ENCODE data around the gene CCDC197.

CCDC197 gene

DNA sequence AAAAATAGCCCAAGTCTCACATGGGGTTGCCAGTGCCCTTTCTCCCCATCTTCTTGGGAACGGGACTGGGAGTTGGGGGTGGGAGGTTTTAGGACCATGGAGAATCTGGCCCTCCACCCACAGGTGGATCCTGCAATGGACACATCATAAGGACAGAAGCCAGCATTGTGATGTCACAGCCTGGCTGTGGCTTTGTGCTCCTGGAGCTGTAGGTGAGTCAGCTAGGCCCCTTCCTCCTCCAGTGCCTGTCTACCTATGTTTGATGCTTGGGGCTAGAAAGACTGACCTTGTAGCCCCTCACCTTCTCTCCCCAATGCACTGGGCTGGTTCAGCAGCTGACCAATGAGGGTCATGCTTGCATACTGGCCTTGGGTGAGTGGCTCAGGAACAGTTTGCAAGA is at the start of gene CCDC197:
TSS of gene CCDC197 (plus strand) at position 220 of the 400 bp plus-strand sequence. CDS start 831 bp downstream, outside the sequence.
- no peak for DNase-seq

DNA sequence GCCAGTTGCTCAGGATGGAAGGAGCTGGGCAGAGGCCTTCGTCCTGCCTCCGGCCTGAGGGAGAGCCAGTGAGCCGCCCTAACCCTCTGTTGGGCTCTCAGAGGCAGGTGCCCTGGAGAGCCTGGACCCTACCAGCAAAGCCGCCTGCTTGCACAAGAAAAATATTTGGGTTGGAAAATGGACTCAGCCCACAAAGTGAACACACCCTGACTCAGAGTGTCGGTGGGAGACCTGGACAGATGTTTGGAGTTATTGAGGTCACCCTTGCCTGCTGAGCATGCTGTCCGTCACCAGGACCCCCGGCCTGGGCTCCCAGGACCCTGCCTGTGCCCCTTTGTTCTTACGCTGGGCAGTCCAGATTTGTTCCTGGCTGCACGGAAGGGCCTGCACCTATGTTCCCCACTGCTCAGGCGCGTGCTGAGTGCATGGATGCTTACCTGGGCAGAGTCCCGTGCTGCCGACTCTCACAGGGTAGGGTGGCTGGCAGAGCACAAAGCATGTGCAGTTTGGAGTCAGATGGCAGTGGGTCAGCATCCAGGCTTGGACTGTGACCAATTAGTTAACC is 47.5 kb upstream of the CCDC197 start:
- DNase-seq: no peak

DNA sequence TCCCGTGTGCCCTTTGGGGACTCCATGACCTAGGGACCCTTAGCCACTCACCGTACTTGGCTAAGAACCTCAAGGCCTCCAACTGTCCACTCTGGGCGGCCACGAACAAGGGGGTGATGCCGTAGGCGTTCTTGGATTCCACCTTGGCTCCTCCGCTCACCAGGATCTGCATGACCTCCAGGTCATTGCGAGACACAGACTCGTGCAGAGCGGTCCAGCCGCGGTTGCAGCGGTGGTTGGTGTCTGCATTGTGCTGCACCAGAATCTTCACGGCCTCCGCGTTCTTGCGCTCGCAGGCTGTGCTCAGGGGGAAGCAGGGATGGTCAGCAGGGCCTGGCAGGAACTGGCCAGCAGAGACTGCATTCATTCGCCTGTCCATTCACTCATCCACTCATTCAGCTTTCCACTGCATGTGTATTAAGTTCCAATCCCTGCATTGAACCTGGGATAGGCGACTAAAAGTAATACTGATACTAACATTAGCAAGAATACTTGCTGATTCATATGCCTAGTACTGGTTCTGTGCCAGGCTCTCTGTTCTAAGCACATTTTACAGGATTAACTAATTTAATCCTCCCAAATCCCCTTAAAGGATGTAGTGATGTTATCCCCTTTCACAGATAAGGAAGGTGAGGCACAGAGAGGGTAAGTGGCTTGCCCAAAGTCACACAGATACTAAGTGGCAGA is 46.0 kb upstream of the CCDC197 start:
- DNase-seq: no peak

DNA sequence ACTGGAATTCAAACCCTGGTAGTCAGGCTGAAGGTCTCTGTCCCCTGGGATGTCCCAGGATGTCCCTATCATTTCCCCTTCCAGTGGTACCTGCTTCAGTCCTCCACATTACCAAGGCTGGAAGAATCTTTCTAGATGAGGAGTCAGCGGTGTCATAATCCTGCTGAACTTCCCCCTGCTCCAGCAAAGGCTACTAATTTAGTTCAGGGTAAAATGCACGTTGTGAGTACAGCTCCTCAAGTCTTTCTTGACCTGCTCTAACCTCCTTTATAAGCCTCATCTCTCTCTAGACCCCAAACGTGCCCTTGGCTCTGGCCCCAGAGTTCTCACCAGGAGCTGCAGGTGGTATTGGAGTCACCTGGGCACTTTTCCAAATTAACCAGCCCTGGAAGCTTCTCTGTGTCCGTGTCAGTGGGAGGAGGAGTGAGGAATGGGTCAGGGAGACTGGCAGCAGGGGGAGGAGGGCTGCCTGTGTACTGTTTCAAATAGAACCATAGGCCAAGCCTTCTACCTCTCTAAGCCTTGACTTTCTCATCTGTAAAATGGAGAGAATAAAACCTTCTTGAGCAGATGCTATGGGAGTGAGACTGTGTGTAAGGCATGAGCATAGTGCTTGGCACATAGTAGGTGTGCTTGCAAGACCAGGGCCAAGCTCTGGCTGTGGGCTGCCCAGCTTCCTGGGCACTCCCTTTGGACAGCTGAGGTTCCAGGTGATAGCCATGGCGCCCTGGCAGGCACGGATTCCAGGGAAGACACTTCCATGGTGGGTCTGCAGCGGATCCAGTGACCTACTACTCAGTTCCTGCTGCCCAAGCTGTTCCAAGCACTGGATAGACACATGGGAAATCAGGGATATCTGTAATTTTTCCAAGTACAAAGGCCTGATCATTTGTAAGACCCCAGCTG is 45.2 kb upstream of the CCDC197 start:
- peak; percentile 17 for DNase-seq

DNA sequence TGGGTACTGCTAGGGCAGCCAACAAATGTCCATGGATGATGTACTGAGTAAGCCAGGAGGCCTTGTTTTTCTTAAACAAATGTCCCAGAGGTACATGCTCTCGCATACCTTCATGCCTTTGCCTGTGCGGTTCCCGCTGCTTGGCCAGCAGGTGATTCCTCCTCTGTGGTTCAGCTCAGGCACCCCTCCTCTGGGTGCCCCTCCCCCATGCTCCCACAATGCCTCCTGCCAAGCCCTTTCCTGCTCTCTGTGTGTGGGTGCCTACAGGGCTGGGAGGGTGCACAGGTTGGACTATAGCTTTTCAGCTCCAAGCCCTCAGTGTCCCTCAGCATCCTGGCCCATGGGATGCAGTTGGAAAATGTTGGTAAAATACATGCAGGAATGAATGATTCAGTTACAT is 44.3 kb upstream of the CCDC197 start:
- DNase-seq: no peak

DNA sequence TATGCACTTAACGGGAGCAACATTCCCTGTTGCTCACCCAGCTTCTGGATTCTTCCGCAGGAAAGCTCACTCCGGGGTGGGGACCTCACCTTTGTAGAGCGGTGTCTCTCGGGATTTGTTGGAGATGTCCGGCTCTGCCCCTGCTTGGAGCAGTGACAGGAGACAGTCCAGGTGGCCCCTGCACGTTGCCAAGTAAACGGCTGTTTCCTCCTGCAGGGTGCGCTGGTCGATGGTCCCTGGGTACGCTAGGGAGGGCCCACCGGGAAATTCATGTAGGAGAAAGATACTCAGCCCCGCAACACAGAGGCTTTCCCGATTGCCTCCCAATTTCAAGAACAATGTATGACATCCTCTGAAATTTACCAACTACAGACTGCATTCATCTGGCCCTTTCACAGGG is 43.8 kb upstream of the CCDC197 start:
- DNase-seq: no peak

DNA sequence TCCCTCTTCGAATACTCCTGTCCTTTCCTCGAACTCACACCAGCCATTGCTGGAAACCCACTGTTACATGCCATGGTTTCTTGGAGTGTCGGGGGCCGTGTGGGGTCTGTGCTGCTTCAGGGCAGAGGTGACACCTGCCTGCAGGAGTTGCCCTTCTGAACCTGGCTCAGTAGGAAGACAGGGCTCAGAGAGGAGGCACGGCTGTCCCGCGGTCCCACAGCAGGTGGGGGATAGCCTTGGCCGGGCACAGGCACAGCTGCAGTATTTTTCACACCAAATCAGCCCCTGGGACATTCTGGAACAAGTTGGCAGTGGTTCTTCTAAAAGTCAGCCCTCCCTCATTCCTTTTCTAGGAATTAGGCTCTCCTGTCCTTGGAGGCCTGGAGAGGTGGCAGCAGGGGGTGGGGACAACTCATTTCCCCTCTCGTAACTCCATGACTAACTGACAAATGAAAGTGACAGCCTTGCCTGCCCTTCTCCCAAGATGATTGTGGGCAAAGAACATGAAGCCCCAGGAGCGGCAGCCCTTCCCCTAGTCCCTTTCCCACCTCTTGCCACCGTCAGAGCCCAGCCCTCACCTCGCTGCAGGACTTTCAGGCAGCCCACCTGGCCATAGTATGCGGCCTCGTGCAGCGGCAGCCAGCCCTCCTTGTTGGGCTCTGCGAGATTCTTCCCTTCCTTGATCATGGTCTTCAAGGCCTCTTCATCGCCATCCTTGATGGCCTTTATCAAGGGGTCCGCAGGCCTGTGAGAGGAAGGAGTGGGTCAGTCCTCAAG is 43.2 kb upstream of the CCDC197 start:
- DNase-seq: no peak

DNA sequence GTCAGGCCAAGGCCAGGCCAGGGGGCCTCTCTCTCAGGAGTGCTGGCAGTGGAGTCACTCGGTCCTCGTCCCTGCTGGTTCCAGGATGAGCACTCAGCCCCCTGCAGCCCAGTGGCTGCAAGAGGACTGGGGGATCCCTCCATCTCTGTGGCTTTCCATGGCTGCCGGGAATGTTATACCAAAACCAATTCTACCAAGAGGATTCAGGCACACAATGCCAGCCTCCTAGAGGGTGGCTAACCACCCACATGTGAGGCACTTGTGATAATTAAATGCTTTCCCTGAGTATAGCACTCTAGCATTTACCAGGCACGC is 42.6 kb upstream of the CCDC197 start:
- DNase-seq: no peak

DNA sequence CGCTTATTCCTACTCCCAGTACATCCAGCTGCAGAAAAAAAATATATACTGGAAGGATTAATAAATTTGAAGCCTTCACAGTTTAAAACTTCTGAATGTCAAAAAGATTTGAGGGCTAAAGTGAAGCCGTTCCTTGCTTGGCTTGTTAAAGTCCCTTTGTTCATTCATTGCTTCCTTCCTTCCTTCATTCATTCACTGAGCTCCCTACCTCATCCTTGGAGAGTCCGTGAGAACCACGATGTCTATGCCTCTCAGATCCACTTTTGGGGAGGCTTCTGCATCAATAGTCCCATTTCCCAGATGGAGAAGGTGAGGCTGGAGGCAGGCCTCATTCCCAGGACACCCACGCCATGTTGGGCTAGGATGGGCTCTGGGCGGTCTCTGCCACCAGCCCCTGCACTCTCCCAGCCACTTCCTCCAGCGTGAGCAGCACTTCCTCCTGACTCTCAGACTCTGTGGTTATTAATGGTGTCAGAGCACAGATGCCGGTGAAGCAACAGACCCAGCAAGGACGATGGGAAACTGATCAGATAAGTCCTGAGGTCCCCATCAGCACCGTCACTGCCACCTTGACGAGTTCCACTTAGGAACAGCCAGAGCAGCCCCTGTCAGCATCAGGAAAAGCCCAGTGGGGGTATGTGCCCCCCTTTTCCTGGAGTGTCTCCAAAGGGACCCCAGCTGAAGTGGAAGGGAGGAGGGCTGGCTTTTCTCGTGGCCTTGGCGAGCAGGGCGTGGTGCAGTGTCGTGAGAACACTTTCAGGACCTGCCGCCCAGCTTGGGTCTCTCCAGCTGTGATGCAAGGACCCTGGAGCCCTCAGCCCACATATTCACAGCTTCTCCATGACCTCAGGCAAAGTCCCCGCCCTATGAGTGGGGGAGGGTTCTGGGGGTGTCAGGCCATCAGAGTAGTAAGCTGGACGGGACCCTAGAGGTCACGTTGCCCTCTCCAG is 41.9 kb upstream of the CCDC197 start:
- no peak for DNase-seq

DNA sequence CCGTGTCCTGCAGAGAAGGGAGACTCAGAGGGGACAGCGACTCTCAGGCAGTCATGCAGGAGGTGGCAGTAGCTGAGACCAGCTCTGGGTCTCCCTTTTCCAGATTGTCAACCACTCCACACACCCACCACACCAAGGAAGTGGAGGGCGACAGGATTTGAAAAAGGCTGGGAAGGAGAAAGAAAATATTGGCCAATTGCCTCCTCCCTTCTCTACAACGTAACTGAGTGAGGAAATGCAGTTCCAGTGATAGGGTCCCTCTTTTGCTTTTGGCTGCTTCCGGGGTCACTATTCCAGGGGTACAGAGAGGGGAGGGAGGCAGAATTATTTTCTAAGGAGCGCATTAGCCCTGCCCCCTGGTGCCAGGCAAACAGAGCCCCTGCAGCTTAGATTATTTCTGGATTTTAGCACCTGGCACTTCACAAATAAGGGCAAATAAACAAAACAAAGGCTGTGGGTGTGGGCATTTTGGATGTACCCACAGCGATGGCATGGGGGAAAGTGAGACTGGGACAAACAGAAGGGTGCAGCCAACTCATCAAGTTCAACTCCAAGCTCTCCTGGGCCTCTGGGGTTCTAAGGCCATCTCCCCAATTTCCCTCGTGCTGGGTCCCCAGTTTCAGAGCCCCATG is 41.1 kb upstream of the CCDC197 start:
- no peak for DNase-seq

DNA sequence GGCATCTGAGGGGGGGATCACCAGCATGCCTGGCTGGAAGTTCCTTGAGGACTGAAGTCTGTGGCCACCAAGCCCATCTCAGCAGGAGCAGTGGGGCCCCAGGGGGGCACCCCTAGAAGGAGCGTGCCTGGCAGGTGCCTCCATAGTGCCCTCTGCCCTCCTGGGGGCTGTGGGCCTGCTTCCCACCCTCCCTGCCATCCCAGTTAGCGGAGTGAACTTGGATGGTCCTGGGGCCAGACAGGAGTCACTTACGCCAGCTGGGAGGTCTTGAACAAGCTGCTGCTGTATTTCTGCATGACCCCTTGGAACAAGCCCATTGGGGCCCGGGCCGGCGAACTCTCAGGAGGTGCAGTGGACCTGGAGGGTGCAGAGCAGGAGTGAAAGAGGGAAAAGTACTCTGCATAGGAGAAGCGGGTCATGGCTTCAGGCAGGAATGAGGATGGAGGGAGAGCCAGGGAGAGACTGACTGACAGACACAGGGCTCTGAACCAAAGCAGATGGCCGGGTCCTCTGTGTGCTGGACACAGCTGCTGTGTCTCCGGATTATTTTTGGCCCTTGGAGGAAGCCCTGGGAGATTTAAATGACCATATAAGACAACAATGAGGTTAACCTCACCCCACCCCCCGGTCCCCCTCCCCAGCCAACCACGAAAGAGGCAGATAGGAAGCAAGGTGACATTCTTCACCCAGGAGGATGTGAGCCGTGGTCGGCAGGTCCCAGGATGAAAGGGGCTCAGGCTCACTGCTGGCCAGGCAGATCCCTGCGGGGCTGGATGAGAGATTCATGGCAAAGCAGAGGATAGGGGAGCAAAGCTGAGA is 40.4 kb upstream of the CCDC197 start:
- no peak for DNase-seq

DNA sequence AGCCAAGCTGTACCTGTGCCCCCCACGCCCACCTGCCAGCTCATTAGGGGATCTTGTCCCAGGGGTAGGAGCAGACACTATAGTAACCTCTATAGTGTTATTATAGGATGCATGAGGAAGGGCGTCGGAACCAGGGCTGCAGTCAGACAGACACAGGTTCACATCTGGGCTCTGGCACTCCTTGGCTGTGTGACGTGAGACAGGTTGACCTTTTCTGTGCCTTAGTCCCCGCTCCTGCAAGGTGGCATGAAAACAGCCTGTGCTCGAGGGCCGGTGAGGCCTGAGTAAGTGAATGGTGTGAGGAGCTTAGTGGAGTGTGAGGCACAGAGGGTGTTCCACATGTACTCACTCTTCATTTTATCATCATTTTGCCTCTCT is 39.8 kb upstream of the CCDC197 start:
- DNase-seq: no peak

DNA sequence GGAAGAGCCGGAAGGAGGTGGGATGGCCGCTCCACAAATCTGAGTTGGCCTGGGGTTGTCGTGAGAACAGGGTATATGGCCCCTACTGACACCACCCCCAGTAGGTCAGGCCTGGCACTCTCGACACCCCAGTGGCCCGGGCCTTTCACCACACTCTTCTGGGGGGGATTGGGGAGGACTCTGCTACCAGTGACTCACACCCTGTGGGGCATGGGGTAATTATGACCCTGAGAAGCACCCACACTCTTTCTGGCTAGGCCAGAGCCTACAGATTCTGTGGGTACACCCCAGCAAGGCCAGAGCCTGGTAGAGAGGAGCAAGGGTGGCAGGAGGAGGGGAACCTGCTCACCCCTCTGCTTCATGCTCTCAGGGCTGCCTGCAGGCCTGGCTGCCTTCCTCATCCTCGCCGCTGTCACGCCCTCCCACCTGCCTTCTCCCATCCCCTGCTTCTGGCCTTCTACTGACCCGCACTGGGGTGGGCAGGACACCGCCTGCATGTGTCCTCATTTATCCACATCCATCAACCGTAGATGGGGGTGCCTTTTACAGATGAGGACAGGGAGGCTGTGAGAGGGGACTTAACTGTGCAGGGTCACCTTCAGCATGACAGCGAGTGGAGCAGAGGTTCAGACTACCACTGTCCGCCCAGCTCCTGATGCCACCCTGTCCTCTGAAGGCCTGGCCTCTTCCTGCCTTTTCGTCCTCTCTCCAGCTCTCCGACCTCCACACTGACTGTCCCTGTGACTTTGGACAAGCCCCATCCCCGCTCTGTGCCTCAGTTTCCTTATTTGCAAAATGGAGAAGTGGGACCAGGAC is 39.1 kb upstream of the CCDC197 start:
- DNase-seq: no peak

DNA sequence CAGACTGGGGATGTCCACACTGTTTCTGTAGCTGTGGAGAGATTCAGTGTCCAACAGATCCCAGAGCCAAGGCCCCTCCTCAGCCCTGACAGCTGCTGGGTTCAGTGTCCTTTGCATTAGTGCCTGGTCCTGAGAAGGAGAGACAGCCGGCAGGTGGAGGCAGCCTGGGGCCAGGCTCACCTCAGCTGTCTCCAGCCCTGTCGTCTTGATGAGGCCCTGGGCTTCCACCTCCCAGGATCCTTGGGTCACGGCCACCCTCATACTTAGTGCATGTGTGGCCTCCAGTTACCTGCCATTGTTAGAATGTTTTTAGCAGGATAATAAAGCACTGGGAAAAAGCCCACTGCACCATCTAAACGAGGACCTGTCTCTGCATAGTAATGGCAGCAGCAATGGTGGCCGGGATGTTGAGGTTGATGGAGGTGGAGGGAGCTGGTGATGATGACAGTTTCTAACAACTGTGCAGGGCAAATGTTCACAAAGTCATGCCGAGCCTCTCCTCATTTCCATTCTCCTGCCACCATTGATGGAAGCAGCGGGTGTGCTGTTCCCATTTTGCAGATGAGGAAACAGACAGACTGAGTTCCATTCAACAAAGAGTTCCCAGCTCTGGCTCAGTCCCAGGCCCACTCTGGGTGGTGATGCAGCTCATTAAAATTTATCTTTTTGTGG is 38.4 kb upstream of the CCDC197 start:
- no peak for DNase-seq

DNA sequence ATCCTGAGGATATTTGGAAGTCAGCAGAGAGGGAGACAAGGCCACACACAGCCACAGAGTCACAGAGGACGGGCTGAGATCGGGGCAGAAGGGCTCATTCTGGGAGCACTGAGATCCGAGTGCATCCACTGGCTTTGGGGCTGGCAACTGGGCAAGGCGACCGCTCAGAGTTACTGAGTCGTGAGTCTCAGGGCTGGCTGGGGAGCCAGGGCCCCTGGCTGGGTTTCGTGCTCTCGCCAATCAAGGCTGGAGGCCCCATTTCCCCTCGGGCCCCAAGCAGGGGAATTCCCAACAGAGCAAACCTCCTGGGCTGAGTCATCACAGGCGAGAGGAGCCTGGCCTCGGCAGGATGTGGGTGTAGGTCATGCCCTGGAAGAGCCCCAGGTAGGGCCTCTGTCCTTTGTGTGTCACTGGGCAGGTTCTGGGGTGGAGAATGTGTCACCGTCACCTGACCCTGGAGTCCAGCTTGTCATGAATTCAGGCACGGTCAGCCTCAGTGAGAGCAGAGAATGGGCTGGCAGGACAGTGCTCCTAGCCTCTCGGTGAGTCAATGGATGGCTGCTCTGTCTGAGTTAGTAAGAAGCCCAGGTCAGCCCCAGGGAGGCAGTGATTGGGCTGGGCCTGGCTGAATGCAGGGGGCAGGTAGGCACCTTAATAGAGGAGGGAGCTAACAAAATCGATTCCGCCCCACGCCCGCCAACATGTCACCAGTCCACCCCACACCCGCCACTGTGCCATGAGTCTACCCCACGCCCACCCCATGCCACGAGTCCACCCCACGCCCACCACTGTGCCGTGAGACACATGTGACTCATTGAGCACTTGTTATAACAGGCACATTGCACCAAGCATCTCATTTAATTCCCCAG is 37.6 kb upstream of the CCDC197 start:
- no peak for DNase-seq

DNA sequence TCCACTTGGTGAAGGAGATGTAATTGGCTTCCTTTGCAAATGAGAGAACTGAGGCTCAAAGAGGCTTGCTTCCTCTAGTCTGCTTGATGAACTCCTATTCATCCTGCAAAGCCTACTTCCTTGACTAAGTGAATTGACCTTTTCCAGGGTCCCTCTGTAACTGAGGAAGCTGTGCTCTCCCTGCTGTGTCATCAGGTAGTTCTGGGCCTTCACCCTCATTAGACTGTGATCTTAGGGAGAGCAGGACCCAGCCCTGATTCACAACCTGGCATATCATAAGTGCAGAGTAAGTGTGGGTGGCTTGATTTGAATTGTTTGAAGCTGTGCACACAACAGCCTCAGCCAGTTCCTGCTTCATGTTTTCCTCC is 37.0 kb upstream of the CCDC197 start:
- no peak for DNase-seq

DNA sequence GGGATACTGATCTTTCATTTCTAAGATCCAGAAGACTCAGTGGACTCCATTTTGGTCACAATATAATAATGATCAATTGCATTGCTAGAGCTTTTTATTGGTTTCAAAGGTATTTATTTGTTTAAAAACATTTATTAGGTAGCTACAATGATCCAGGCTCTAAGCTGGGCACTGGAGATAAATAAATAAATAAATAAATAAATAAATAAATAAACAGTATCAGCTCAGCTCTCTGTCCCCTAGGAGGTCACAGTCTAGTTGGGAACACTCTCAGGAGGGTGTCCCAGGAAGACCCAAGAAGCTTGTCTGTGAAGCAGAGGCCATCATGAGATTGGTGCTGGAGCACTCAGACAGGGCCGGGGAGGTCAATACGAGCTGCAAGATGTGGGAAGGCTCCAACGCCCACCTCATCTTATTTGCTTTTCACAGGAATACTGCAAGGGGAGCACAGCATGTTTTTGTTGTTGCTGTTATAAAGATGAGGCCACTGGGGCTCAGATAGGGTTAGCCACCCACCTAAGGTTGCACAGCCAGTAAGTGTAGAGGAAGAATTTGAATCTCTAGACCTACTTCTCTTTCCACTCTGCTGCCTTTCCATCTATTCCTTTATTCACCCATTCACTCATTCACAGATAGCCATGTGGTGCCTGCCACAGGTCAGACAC is 36.2 kb upstream of the CCDC197 start:
- no peak for DNase-seq

DNA sequence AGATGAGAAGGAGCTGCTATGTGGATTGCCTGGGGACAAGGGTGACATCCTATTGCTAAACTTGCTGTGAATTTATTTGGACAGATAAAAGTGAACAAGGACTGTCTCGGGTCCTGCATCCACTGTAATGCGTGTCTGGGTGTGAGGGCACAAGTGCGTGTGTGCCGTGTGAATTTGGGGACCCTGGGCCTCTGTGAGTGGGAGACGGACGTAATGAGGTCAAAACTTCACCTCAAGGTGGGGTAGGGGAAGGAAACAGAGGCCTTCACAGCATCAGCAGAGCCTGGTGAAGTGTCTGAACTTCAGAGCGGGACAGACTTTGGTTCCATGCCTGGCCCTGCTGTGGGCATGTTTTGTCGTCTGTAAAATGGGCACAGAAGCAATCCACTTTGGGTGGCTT is 35.5 kb upstream of the CCDC197 start:
- no peak for DNase-seq

Measured in NCI-H1092 (cell line).